ENCODE results near the gene LIAS. TPM values are rescaled to one million over a fixed set of nuclear protein-coding genes. Genes with fewer than 3 reads are reported as not detected.

The LIAS gene
- total RNA-seq, 1 donor from 2014 or later = 17.0 TPM

DNA sequence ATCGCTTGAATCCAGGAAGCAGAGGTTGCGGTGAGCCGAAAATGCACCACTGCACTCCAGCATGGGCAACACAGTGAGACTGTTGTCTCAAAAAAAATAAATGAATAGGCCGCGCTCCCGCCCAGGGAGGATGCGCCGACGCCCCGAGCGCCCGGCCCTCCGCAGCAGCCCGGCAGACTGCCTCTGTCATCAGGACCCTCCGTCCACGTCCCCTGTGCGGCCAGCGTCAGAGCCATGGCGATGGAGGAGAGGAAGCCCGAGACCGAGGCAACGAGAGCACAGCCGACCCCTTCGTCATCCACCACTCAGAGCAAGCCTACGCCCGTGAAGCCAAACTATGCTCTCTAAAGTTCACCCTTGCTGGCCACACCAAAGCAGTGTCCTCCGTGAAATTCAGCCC lies 21.4 kb downstream of the LIAS start:
- H3K27me3 Mint-ChIP-seq = no peaks in the 10 kb centered on the region

DNA sequence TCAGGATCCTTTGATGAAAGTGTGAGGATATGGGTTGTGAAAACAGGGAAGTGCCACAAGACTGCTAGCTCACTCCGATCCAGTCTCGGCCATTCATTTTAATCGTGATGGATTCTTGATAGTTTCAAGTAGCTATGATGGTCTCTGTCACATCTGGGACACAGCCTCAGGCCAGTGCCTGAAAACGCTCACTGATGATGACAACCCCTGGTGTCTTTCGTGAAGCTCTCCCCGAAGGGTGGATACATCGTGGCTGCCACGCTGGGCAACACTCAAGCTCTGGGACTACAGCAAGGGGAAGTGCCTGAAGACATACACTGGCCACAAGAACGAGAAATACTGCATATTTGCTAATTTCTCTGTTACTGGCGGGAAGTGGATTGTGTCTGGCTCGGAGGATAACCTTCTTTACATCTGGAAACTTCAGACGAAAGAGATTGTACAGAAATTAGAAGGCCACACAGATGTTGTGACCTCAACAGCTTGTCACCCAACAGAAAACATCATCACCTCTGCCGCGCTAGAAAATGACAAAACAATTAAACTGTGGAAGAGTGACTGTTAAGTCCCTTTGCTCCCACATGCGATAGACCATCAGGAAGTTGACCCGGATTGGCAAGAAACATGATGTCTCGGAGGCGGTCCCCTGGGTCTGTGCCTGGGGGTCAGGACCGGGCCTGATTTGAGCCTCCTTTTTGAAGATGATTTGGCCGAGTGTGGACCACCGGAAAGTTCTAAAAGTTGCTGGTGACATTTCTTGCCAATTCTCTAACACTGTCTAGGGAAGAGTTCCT lies 22.2 kb downstream of the LIAS start:
- no peak overlapping the region for H3K4me3 Mint-ChIP-seq (ENCODE audit: low read depth)
- peaks cover 7% of the 10 kb centered on the region for H3K9me3 Mint-ChIP-seq (ENCODE audit: low read depth)
- peaks cover 3% of the 10 kb centered on the region for H3K36me3 Mint-ChIP-seq (ENCODE audit: insufficient read depth)
- TF ChIP-seq, protein P1, sequence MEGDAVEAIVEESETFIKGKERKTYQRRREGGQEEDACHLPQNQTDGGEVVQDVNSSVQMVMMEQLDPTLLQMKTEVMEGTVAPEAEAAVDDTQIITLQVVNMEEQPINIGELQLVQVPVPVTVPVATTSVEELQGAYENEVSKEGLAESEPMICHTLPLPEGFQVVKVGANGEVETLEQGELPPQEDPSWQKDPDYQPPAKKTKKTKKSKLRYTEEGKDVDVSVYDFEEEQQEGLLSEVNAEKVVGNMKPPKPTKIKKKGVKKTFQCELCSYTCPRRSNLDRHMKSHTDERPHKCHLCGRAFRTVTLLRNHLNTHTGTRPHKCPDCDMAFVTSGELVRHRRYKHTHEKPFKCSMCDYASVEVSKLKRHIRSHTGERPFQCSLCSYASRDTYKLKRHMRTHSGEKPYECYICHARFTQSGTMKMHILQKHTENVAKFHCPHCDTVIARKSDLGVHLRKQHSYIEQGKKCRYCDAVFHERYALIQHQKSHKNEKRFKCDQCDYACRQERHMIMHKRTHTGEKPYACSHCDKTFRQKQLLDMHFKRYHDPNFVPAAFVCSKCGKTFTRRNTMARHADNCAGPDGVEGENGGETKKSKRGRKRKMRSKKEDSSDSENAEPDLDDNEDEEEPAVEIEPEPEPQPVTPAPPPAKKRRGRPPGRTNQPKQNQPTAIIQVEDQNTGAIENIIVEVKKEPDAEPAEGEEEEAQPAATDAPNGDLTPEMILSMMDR (IDR thresholded peaks at IDR 0.05; ENCODE audit: unreplicated experiment) = no peak
- no peak for DNase-seq (ENCODE audit: low spot score, unreplicated experiment)
- no peak overlapping the region for H3K27ac Mint-ChIP-seq
- no peaks in the 10 kb centered on the region for H3K4me1 Mint-ChIP-seq (ENCODE audit: low read depth)
- no peaks in the 10 kb centered on the region for H3K27me3 Mint-ChIP-seq

More for the DNA sequence above, 21.4 kb downstream of the LIAS start:
- Mint-ChIP-seq H3K4me1 (ENCODE audit: low read depth) (no peaks in the 10 kb centered on the region), H3K9me3 (ENCODE audit: low read depth) (peaks cover 7% of the 10 kb centered on the region), H3K4me3 (ENCODE audit: low read depth) (no peak overlapping the region), H3K36me3 (ENCODE audit: insufficient read depth) (peaks cover 3% of the 10 kb centered on the region), H3K27ac (no peak overlapping the region)
- DNase-seq (ENCODE audit: low spot score, unreplicated experiment) = no peak
- TF ChIP-seq, protein P1 (IDR thresholded peaks at IDR 0.05; ENCODE audit: unreplicated experiment) = no peak

DNA sequence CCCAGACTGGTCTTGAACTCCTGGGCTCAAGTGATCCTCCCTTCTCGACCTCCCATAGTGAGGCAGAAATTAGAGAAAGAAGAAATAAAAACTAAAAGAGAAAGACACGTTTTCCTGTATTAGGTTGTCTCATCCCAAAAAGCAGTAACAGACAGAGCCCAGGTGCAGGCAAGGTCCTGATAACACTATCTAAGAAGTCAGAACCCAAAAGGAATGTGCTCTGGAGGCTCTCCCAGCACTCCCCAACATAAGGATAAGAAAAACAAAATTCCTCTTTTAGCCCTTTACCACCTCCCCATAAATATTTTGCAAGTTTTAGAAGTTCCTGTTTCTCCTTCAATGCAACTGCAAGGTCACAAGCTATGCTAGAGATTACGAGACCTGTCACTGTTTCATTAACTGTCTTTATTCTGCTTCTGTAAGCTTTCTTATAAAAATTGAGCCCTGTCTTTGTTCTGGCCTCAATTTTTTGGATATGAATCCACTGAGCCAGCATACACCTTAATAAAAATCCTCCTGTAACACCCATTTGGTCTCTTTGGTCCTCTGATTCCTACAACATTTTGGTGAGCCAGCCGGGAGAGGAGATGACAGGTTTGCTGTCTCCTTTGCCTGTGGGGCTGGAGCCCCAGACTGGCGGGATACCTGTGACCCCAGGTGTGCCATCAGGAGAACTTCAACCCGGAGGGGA lies 25.9 kb downstream of the LIAS start:
- Mint-ChIP-seq H3K9me3 (ENCODE audit: low read depth) (peaks cover 11% of the 10 kb centered on the region), H3K27me3 (no peaks in the 10 kb centered on the region), H3K36me3 (ENCODE audit: insufficient read depth) (peaks cover 1% of the 10 kb centered on the region), H3K27ac (no peak overlapping the region), H3K4me1 (ENCODE audit: low read depth) (no peaks in the 10 kb centered on the region), H3K4me3 (ENCODE audit: low read depth) (no peak overlapping the region)
- DNase-seq (ENCODE audit: low spot score, unreplicated experiment) = no peak
- TF ChIP-seq, protein P1 (IDR thresholded peaks at IDR 0.05; ENCODE audit: unreplicated experiment) = no peak

DNA sequence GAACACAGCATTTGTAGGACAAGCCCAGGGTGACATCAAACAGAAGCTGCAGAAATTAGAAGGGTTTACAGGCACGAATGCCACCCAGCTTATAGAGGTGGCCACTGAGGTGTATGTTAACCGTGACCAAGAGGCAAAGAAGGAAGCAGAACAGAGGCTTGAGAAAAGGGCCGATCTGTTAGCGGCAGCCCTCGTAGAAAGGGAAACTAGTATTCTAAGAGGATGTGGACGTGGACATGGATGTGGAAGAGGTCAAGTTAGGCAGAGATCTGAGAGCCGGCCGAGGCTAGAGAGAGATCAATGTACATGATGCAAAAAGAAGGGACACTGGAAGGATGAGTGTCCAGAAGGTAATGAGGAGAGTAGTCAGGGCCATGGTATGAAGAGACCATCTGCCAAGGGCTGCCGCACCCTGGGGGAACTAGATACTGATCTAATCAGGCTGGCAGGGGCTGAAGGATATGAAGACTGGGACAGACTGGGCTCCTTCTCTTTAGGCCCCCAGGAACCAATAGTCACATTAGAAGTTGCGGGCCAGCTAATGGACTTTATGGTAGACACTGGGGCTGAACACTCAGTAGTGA lies 27.5 kb downstream of the LIAS start:
- TF ChIP-seq, protein P1 (IDR thresholded peaks at IDR 0.05; ENCODE audit: unreplicated experiment) = no peak
- H3K4me3 Mint-ChIP-seq (ENCODE audit: low read depth) = no peak overlapping the region
- no peak overlapping the region for H3K27ac Mint-ChIP-seq
- H3K9me3 Mint-ChIP-seq (ENCODE audit: low read depth) = peaks cover 11% of the 10 kb centered on the region
- no peaks in the 10 kb centered on the region for H3K27me3 Mint-ChIP-seq
- H3K36me3 Mint-ChIP-seq (ENCODE audit: insufficient read depth) = peaks cover 1% of the 10 kb centered on the region
- DNase-seq (ENCODE audit: low spot score, unreplicated experiment) = no peak
- H3K4me1 Mint-ChIP-seq (ENCODE audit: low read depth) = no peaks in the 10 kb centered on the region

DNA sequence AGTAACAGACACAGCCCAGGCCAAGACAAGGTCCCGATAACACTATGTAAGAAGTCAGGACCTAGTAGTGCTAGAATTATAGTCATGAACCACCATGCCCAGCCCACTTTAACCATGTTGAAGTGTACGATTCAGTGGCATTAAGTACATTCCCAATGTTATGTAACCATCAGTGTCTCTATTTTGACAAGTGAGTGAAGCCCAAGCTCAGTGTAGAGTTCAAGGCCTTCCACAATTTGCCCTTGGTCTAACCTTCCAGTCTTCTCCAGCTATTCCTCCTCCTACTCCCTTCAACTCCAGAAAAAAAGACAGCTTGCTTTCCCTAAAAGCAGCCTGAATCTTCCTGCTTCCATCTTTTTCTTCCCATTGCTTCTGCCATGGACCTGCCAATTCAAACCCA lies 31.5 kb downstream of the LIAS start:
- Mint-ChIP-seq H3K27me3 (no peaks in the 10 kb centered on the region), H3K9me3 (ENCODE audit: low read depth) (peaks cover 4% of the 10 kb centered on the region), H3K4me3 (ENCODE audit: low read depth) (no peak overlapping the region), H3K4me1 (ENCODE audit: low read depth) (no peaks in the 10 kb centered on the region), H3K36me3 (ENCODE audit: insufficient read depth) (no peaks in the 10 kb centered on the region), H3K27ac (no peak overlapping the region)
- DNase-seq (ENCODE audit: low spot score, unreplicated experiment) = no peak
- TF ChIP-seq, protein P1 (IDR thresholded peaks at IDR 0.05; ENCODE audit: unreplicated experiment) = no peak
